Measurements from ENCODE around the gene EVX2. TPM values are rescaled to one million over a fixed set of nuclear protein-coding genes. Genes with fewer than 3 reads are reported as not detected.
A peak's percentile ranks its signal among the peaks of the same experiment; 100 is the strongest.

The EVX2 gene
- total RNA-seq, 1 donor from 2014 or later: not detected

- Mint-ChIP-seq H3K9me3 (ENCODE audit: unreplicated experiment) (no peaks in the 10 kb centered on the region), H3K27ac (ENCODE audit: unreplicated experiment) (no peak overlapping the region), H3K36me3 (ENCODE audit: low read depth, unreplicated experiment) (no peaks in the 10 kb centered on the region), H3K4me3 (ENCODE audit: unreplicated experiment) (no peak overlapping the region), H3K4me1 (ENCODE audit: unreplicated experiment) (peaks cover 25% of the 10 kb centered on the region), H3K27me3 (ENCODE audit: unreplicated experiment) (peaks cover 40% of the 10 kb centered on the region)
- no peak for TF ChIP-seq CTCF (IDR thresholded peaks at IDR 0.05; ENCODE audit: unreplicated experiment)
- no peak for DNase-seq (ENCODE audit: low spot score)
These were observed 26.9 kb upstream of the EVX2 start for GRCh38 chr2:176110415-176111308.

GRCh38 chr2:176109946-176110345 lies 26.2 kb upstream of the EVX2 start:
- Mint-ChIP-seq H3K9me3 (ENCODE audit: unreplicated experiment) (no peaks in the 10 kb centered on the region), H3K27me3 (ENCODE audit: unreplicated experiment) (peaks cover 42% of the 10 kb centered on the region), H3K4me3 (ENCODE audit: unreplicated experiment) (no peak overlapping the region), H3K4me1 (ENCODE audit: unreplicated experiment) (peaks cover 25% of the 10 kb centered on the region), H3K36me3 (ENCODE audit: low read depth, unreplicated experiment) (no peaks in the 10 kb centered on the region), H3K27ac (ENCODE audit: unreplicated experiment) (no peak overlapping the region)
- DNase-seq (ENCODE audit: low spot score): no peak
- no peak for TF ChIP-seq CTCF (IDR thresholded peaks at IDR 0.05; ENCODE audit: unreplicated experiment)

GRCh38 chr2:176109192-176109901 lies 25.6 kb upstream of the EVX2 start:
- Mint-ChIP-seq H3K4me3 (ENCODE audit: unreplicated experiment) (no peak overlapping the region), H3K9me3 (ENCODE audit: unreplicated experiment) (no peaks in the 10 kb centered on the region), H3K36me3 (ENCODE audit: low read depth, unreplicated experiment) (no peaks in the 10 kb centered on the region), H3K27ac (ENCODE audit: unreplicated experiment) (no peak overlapping the region), H3K4me1 (ENCODE audit: unreplicated experiment) (peaks cover 24% of the 10 kb centered on the region), H3K27me3 (ENCODE audit: unreplicated experiment) (peaks cover 46% of the 10 kb centered on the region)
- DNase-seq (ENCODE audit: low spot score): no peak
- TF ChIP-seq CTCF (IDR thresholded peaks at IDR 0.05; ENCODE audit: unreplicated experiment): peak; percentile 16

GRCh38 chr2:176107731-176108181 lies 24.0 kb upstream of the EVX2 start:
- Mint-ChIP-seq H3K9me3 (ENCODE audit: unreplicated experiment) (no peaks in the 10 kb centered on the region), H3K27ac (ENCODE audit: unreplicated experiment) (no peak overlapping the region)

More at GRCh38 chr2:176107731-176108181, 24.0 kb upstream of the EVX2 start:
- Mint-ChIP-seq H3K4me1 (ENCODE audit: unreplicated experiment) (peaks cover 20% of the 10 kb centered on the region), H3K27me3 (ENCODE audit: unreplicated experiment) (peaks cover 46% of the 10 kb centered on the region), H3K4me3 (ENCODE audit: unreplicated experiment) (no peak overlapping the region), H3K36me3 (ENCODE audit: low read depth, unreplicated experiment) (no peaks in the 10 kb centered on the region)
- no peak for TF ChIP-seq CTCF (IDR thresholded peaks at IDR 0.05; ENCODE audit: unreplicated experiment)
- DNase-seq (ENCODE audit: low spot score): no peak

Measured in endothelial cell (in vitro differentiated cells).